ENCODE data around the gene KAZN.

The KAZN gene

DNA sequence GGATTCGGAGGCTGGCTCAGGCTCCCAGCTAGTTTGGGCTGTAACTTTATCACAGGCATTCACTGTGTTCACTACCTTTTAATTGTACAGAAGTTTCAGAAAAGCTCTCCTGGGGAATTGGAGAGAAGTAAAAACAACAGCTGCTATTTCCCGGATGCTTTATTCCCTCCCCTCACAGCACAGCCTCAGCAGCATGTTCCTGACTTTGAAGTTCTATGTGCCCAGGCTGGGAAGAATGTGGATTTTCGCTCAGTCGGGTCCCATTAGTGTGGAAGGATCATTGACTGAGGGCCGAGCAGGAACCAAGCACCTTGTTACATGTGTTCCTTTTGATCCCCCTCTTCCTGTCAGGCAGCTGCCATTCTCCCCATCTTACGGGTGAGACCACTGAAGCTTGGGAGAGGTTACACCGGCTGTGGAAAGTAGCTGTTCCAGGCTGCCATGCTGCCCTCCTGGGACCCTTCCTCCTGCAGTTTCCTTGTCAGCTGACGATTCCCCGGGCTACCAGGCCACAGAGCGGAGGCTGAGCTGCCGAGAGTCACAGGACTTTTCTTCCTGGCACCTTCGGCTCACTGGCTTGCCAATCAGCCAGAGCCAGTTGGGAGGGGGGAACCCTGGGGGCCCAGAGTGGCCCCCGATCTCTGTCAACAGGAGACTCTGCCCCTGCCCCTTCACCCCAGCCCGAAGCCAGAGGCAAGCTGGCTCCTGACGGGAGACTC lies 331.9 kb downstream of the KAZN start:
- TF ChIP-seq, protein P1, sequence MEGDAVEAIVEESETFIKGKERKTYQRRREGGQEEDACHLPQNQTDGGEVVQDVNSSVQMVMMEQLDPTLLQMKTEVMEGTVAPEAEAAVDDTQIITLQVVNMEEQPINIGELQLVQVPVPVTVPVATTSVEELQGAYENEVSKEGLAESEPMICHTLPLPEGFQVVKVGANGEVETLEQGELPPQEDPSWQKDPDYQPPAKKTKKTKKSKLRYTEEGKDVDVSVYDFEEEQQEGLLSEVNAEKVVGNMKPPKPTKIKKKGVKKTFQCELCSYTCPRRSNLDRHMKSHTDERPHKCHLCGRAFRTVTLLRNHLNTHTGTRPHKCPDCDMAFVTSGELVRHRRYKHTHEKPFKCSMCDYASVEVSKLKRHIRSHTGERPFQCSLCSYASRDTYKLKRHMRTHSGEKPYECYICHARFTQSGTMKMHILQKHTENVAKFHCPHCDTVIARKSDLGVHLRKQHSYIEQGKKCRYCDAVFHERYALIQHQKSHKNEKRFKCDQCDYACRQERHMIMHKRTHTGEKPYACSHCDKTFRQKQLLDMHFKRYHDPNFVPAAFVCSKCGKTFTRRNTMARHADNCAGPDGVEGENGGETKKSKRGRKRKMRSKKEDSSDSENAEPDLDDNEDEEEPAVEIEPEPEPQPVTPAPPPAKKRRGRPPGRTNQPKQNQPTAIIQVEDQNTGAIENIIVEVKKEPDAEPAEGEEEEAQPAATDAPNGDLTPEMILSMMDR (conservative IDR thresholded peaks at IDR 0.05; ENCODE audit: low read depth, low read length), result no peak
- H3K4me3 ChIP-seq (ENCODE audit: low read depth, low read length), result no peak overlapping the region
- DNase-seq (ENCODE audit: low read depth), result no peak

DNA sequence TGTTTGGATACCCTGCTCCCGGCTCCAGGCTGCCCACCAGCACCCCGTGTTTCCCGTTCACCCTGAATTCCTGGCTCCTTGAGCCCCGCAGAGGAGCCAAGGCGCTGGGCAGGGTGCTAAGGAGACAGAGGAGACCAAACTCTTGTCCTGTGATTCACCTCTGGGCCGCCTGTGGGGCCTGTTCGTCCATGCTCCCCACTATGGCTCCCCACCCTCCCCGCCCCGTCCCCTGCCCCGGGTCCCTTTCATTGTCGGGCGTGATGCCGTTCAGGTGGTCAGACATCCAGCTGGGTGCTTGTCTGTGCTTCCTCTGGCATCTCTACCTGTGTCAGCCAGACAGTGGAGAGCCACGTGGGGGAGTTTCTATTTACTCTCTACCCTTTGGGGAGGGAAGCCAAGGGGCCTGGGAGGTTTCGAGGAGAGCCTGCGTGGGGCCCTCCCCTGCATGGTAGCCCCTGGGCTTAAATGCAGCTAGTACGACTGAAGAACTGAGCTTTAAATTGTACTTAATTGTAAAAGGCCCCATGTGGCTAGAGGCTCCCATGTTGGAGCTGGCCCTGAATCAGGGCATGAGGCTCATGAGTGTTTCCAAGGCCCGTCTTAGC lies 333.7 kb downstream of the KAZN start:
- DNase-seq (ENCODE audit: low read depth), result no peak
- TF ChIP-seq, protein P1 (conservative IDR thresholded peaks at IDR 0.05; ENCODE audit: low read depth, low read length), result no peak
- H3K4me3 ChIP-seq (ENCODE audit: low read depth, low read length), result no peak overlapping the region

- H3K4me3 ChIP-seq (ENCODE audit: low read depth, low read length), result no peak overlapping the region
- DNase-seq (ENCODE audit: low read depth), result no peak
- TF ChIP-seq, protein P1 (conservative IDR thresholded peaks at IDR 0.05; ENCODE audit: low read depth, low read length), result no peak
Observed at GRCh38 chr1:14934867-14935266, 336.4 kb downstream of the KAZN start.

DNA sequence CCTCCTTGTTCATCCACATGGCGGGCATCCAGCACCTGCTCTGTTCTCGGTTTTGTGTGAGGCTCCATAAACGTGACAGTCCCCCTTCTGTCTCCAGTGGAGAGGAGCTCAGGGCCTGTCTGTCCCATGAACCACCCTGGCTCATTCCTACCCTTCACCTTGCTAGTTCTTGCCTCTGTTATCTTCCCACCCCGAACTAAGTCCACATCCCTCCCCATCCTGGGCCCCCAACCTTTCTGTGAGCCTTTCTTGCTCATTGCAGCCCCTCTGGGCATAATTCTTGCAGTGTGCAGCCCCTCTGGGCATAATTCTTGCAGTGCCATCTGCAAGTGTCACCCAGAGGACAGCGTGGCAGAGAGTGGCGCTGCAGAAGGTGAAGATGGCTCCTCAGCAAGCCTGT lies 338.3 kb downstream of the KAZN start:
- no peak for DNase-seq (ENCODE audit: low read depth)
- no peak overlapping the region for H3K4me3 ChIP-seq (ENCODE audit: low read depth, low read length)
- TF ChIP-seq, protein P1 (conservative IDR thresholded peaks at IDR 0.05; ENCODE audit: low read depth, low read length), result no peak

DNA sequence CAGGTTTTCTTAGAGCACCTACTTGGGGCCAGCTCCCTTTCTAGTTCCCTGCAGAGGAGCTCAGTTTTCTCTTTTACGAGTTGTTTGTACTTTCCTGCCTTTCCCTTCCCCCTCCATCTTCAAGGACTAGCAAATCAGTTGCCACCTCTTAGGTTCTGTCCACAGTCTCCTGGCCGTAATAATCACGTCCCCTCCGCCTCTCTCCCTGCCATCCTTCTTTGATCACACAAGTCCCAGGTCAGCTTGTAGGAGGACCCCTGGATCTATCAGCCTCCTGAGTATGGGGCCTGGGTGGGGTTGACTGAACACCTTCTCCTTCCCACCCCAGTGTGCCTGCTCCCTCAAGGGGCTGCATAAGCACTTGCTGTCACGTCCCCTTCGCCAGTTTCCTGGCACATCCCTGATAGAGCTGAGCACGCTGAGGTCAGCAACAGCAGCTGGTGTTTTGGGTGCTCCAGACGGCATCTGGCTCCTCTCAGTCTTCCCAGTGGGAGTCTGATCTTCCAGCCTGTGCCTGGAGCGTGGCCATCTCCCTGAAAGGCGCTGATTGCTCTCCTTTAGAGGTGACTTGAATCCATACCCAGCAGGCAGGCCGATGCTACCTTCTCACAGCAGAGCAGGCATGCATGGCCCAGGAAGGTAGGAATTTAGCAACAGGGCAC lies 338.9 kb downstream of the KAZN start:
- TF ChIP-seq, protein P1 (conservative IDR thresholded peaks at IDR 0.05; ENCODE audit: low read depth, low read length), result no peak
- H3K4me3 ChIP-seq (ENCODE audit: low read depth, low read length), result no peak overlapping the region
- no peak for DNase-seq (ENCODE audit: low read depth)

GRCh38 chr1:14939527-14940284 lies 341.2 kb downstream of the KAZN start:
- TF ChIP-seq, protein P1 (conservative IDR thresholded peaks at IDR 0.05; ENCODE audit: low read depth, low read length), result no peak
- no peak overlapping the region for H3K4me3 ChIP-seq (ENCODE audit: low read depth, low read length)
- peak; percentile 81 for DNase-seq (ENCODE audit: low read depth)

All from choroid plexus epithelial cell (primary cell).